ENCODE results near the gene HOXD1. TPM values are rescaled to one million over a fixed set of nuclear protein-coding genes. Genes with fewer than 3 reads are reported as not detected.

HOXD1 gene
- polyA plus RNA-seq, 1 experiment: not detected

GRCh38 chr2:176169181-176169580 lies 19.3 kb upstream of the HOXD1 start:
- ChIA-PET POLR2A (no interaction called here), CTCF (interaction anchor here (0.6 to 0.8 kb wide), 2 partner anchors 29 to 469 kb away, joined by 5 read pairs; no protein-coding TSS in a partner anchor)
- Histone ChIP-seq H3K9me3 (ENCODE audit: control insufficient read depth, insufficient read depth, low read length) (peaks cover 13% of the 10 kb centered on the region; the same call in 1 of the 2 replicates), H3K4me3 (ENCODE audit: low read depth, low read length) (no peak overlapping the region), H3K27me3 (ENCODE audit: control insufficient read depth, insufficient read depth, low read length) (peaks cover 72% of the 10 kb centered on the region), H3K27ac (ENCODE audit: low read depth, low read length) (no peak overlapping the region)
- no peak for TF ChIP-seq CTCF (IDR thresholded peaks at IDR 0.05; ENCODE audit: low read depth, low read length)
- no peak for DNase-seq (ENCODE audit: low read depth, low spot score)

- Histone ChIP-seq H3K27me3 (ENCODE audit: control insufficient read depth, insufficient read depth, low read length) (peaks cover 72% of the 10 kb centered on the region), H3K4me3 (ENCODE audit: low read depth, low read length) (no peak overlapping the region), H3K9me3 (ENCODE audit: control insufficient read depth, insufficient read depth, low read length) (peaks cover 13% of the 10 kb centered on the region; the same call in 1 of the 2 replicates), H3K27ac (ENCODE audit: low read depth, low read length) (no peak overlapping the region)
- no peak for DNase-seq (ENCODE audit: low read depth, low spot score)
- TF ChIP-seq CTCF (IDR thresholded peaks at IDR 0.05; ENCODE audit: low read depth, low read length): no peak
- ChIA-PET POLR2A (no interaction called here), CTCF (interaction anchor here (0.6 kb wide), 1 partner anchor 468 kb away, joined by 5 read pairs; no protein-coding TSS in a partner anchor)
Observed at GRCh38 chr2:176169711-176170110, 18.8 kb upstream of the HOXD1 start.

- ChIA-PET CTCF (no interaction called here), POLR2A (no interaction called here)
- DNase-seq (ENCODE audit: low read depth, low spot score): no peak
- H3K9me3 ChIP-seq (ENCODE audit: control insufficient read depth, insufficient read depth, low read length): peaks cover 13% of the 10 kb centered on the region; the same call in 1 of the 2 replicates
- H3K27me3 ChIP-seq (ENCODE audit: control insufficient read depth, insufficient read depth, low read length): peaks cover 71% of the 10 kb centered on the region
- no peak overlapping the region for H3K4me3 ChIP-seq (ENCODE audit: low read depth, low read length)
- H3K27ac ChIP-seq (ENCODE audit: low read depth, low read length): no peak overlapping the region
- TF ChIP-seq CTCF (IDR thresholded peaks at IDR 0.05; ENCODE audit: low read depth, low read length): no peak
Observed at GRCh38 chr2:176170602-176171305, 17.7 kb upstream of the HOXD1 start.

GRCh38 chr2:176171351-176172006 lies 17.0 kb upstream of the HOXD1 start:
- no peak for DNase-seq (ENCODE audit: low read depth, low spot score)
- CTCF ChIA-PET: no interaction called here

More at GRCh38 chr2:176171351-176172006, 17.0 kb upstream of the HOXD1 start:
- Histone ChIP-seq H3K27me3 (ENCODE audit: control insufficient read depth, insufficient read depth, low read length) (peaks cover 71% of the 10 kb centered on the region), H3K9me3 (ENCODE audit: control insufficient read depth, insufficient read depth, low read length) (peaks cover 13% of the 10 kb centered on the region; the same call in 1 of the 2 replicates), H3K27ac (ENCODE audit: low read depth, low read length) (no peak overlapping the region), H3K4me3 (ENCODE audit: low read depth, low read length) (no peak overlapping the region)
- TF ChIP-seq CTCF (IDR thresholded peaks at IDR 0.05; ENCODE audit: low read depth, low read length): no peak
- POLR2A ChIA-PET: no interaction called here

Measured in AG04450 (cell line).